Epithelial cell of esophagus (primary cell): ENCODE data around the gene GPR35.

Experiments
- DNase-seq: peaks from one replicate; pipeline ENCODE4 v3.0.0; 2010; ENCODE audit warnings: low read depth
- H3K4me3 ChIP-seq: 2 replicates; pipeline ENCODE4 v1.5.1; 2011; ENCODE audit warnings: mild to moderate bottlenecking, low read length, control low read depth
- CTCF ChIP-seq: IDR thresholded peaks from 2 replicates; pipeline ENCODE4 v1.5.1; 2011; ENCODE audit warnings: low read depth, mild to moderate bottlenecking, low read length, control low read depth, inconsistent platforms; ENCODE audit not compliant: insufficient read depth; ENCODE audit errors: missing control alignments

Gene GPR35

GRCh38 chr2:240626531-240627300, 1.4 kb downstream of the GPR35 start:
- no peak for DNase-seq
- no peak for TF ChIP-seq CTCF
- H3K4me3 ChIP-seq: no peak overlapping the region

DNA sequence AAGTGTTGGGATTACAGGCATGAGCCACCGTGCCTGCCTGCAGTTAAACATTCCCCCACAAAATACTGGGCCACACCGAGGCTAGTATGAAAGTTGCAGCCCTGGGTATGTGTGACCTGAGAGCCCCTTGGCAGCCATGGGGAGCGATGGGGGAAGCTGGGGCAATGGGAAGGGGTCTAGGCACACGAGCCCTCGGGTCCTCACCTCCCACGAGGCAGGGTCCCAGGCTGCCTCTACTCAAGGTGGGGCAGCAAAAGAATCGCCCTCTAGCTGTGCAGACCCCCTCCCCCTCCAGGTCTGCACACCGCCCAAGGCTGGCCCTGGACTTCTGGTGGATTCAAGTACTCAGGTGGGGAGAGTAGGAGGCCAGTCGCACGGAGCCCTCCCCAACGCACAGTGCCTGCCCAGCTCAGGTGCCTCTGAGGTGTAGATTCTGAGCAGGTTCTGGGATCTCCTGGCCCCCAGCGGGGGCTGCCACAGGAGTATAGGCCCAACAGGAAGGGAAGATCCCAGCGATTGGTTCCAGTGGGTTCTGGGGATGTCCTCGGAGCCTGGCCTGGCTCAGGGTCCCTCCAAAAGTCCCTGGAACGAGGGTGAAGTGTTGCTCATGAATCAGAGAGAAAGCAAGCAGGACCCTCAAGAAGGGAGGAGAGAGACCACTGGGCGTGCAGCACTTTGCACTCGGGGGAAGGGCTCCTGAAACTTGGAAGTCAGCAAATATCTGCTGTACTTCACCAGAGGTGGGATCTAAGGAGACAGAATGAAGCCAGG, 2.6 kb downstream of the GPR35 start:
- DNase-seq: no peak
- no peak overlapping the region for H3K4me3 ChIP-seq
- no peak for TF ChIP-seq CTCF

DNA sequence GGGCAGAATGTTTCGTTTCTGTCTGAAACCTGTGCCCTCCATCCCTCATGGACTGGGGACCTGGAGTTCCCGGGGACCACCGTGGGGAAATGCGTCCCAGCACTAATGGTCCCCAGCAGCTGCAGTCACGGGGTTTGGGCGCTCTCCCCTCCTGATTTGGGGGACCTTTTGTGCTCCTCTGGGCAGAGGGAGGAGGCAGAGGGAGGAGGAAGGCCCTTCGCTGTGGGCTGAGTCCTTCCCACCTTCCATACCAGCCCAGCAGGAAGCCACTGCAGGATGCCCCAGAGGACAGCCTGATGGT, 3.2 kb downstream of the GPR35 start:
- no peak for TF ChIP-seq CTCF
- no peak overlapping the region for H3K4me3 ChIP-seq

GRCh38 chr2:240628808-240629618, 3.7 kb downstream of the GPR35 start:
- no peak overlapping the region for H3K4me3 ChIP-seq
- no peak for TF ChIP-seq CTCF
- DNase-seq: no peak

More for the DNA sequence above, 3.2 kb downstream of the GPR35 start:
- DNase-seq: no peak

- TF ChIP-seq CTCF: no peak
- H3K4me3 ChIP-seq: no peak overlapping the region
- no peak for DNase-seq
These were observed 4.3 kb downstream of the GPR35 start for GRCh38 chr2:240629619-240629967.

GRCh38 chr2:240629968-240630770, 4.9 kb downstream of the GPR35 start:
- TF ChIP-seq CTCF: no peak
- DNase-seq: no peak

More at GRCh38 chr2:240629968-240630770, 4.9 kb downstream of the GPR35 start:
- H3K4me3 ChIP-seq: no peak overlapping the region
